GM13977 (cell line): ENCODE measurements around the gene AMBP.

Source experiments
- DNase-seq: peaks from one replicate; pipeline ENCODE4 v3.0.0; 2012; ENCODE audit warnings: low spot score
- in situ Hi-C: fragments of 300-500 bp; cut with MboI; formaldehyde crosslinking; loops from one replicate; pipeline ENCODE4 v1.12.0; 2022; ENCODE audit warnings: low sequenced_read_pairs, low pct_unique_long_range_greater_than_20kb, mixed read lengths, inconsistent platforms; ENCODE audit not compliant: unreplicated experiment
- TF ChIP-seq, protein P1 (sequence below): IDR thresholded peaks from 2 replicates; pipeline ENCODE4 v1.5.1; 2012; ENCODE audit warnings: mild to moderate bottlenecking, control low read depth; ENCODE audit not compliant: insufficient read depth; ENCODE audit errors: extremely low read depth, missing control alignments

AMBP gene

DNA sequence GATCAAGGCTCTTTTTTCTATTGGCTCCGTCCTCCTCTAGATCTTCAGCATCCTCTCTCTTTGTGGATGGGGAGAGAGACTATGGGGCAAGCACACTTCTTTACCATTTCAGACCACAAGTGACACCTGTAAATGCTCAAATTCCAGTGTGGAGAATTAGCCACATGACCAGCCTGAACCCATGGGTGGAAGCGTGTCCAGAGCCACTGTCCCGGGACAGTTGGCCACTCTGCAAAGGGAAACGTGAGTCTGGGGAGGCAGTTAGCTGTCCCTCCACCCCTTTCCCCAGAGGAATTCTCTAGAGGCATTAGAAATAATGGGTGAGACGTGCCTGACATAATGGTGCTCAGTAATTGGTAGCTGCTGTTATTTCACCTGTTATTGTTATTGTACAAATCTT is 40.9 kb downstream of the AMBP start:
- TF ChIP-seq, protein P1, sequence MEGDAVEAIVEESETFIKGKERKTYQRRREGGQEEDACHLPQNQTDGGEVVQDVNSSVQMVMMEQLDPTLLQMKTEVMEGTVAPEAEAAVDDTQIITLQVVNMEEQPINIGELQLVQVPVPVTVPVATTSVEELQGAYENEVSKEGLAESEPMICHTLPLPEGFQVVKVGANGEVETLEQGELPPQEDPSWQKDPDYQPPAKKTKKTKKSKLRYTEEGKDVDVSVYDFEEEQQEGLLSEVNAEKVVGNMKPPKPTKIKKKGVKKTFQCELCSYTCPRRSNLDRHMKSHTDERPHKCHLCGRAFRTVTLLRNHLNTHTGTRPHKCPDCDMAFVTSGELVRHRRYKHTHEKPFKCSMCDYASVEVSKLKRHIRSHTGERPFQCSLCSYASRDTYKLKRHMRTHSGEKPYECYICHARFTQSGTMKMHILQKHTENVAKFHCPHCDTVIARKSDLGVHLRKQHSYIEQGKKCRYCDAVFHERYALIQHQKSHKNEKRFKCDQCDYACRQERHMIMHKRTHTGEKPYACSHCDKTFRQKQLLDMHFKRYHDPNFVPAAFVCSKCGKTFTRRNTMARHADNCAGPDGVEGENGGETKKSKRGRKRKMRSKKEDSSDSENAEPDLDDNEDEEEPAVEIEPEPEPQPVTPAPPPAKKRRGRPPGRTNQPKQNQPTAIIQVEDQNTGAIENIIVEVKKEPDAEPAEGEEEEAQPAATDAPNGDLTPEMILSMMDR = no peak
- no peak for DNase-seq
- in situ Hi-C loops = no loop called here

DNA sequence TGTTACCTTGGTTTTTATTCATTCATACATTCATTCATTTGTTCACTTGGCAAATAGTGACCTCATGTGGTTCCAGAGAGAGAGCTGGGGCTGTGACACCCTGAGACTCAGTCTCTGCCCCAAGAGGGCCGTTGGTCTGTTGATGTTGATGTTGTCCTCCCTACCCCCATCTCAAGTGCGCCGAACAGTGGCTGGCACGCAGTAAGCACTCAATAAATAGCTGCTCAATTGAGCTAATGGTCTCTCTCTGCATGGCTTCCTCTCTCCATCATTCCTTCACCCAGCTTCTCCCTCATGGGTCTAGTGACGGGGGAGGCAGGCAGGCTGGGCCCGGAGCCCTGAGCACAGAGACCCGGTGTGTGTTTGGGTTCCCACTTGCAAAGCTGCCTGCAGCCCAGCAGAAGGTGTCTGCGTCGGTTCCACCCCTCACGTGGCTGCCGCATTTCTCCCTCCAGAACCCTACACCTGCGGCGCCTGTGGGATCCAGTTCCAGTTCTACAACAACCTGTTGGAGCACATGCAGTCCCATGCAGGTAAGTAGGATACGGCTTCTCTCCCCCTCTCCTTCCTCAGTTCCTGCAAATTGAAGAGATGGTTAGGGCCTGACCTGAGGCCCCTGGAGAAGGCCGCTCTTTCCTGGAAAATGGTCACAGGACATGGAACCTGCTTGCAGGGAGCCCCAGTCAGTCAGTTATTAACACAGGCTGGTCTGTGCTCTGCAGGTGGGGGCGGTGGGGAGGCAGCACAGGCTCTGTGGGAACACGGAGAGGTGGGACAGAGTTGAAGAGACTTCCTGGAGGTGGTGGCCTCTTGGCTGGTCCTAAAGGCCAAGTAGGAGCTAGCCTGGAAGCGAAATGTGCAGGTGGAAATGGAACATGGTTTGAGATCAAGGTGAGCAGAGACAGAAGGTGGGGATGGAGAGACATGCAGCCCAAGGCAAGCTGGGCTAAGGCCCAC is 42.0 kb downstream of the AMBP start:
- no peak for DNase-seq
- in situ Hi-C loops = no loop called here
- TF ChIP-seq, protein P1 = no peak

DNA sequence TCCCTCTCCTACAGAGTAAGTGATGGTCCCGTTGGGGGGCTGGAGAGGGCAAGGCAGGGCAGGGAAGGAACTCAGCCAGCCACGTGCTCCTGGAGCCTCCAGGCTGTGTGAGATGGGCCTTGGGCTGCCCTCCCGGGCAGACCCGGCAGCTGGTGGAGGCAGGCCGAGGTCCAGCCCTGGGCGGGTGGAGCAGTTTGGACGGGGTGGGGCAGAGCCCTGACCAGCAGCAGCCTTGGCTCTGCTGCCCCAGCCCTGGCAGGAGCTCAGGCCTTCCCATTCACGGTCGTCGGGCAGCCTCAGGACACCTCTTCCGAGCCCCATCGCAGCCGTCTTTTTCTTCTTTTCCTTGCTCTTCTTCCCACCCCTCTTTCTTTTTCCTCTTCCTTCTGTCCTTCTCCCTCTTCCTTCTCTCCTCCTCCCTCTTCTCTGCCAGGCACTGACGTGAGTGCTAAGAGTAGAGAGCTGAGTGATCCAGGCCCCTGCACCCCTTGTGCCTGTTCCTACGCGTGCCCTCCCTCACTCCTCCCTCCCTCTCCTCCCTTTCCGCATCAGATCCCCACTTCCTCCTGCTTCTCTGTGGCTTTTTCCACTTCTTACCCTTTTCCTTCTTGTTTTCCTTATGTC is 42.8 kb downstream of the AMBP start:
- in situ Hi-C loops = no loop called here
- DNase-seq = no peak
- TF ChIP-seq, protein P1 = no peak

DNA sequence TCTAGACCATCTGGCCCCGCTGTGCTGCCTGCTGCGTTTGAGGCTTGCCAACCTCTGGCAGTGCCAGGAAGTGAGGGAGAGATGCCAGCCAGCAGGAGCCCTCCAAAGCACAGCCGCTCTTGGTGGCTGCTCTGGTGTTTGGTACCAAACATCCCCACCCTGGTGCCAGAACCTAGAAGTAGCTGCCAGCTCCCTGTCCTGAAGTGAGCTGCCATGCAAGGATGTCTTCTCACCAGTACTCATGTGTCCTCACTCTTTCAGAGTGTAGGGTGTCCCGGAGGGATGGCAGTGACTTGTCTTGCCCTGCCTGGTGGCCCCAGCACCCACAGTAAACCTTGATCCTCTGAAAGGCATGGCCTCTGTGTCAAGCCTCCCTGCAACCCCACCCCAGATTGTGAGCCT is 43.4 kb downstream of the AMBP start:
- TF ChIP-seq, protein P1 = no peak
- no peak for DNase-seq
- in situ Hi-C loops = no loop called here

DNA sequence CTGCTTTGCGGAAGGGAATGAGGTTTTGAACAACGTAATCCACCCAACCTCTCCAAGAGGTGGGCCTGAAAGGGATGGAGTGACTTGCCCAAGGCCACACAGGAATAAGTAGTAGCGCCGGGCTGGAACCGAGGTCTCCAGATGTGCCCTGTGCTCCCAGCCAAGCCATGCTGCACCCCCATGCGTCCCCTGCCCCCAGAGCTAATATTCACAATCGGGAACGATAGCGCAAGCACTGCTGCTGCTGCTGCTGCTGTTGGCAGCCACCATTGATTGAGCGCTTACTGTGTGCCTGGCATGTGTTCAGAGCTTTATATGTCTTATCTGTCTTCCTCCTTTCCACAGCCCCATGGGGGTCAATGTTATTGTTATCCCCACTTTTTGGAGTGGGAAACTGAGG is 43.9 kb downstream of the AMBP start:
- TF ChIP-seq, protein P1 = no peak
- no peak for DNase-seq
- in situ Hi-C loops = no loop called here

DNA sequence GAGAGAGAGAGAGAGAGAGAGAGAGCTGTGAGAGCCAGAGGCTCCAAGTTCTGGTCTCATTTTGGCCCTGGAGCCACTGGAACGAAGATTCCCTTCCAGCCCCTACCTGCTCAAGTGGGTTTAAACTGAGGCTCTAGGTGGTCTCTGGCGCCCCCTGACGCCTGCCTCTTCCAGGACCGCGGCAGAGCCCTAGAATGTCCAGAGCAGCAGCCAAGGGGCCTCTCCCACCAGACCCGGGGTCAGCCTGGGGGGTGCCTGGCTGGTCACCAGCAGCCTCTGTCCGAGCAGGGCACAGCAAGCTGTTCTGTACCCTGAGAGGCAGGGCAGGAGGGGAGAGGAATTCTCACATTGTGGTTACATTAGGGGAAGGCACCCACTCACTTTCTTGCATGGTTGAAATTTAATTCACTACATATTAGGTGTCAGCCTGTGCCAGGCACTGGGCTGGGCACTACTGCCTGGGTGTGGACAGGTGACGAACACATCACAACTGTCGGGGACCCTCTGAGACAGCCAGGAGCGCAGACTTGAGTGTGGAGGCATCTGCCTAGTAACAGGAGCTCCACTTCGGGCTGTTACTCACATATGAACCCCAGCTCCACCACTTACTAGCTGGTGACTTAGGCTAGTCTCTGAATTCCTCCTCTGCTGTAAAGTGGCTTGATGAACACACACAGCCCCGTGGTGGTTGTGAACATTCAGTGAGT is 44.5 kb downstream of the AMBP start:
- DNase-seq = peak; percentile 58
- in situ Hi-C loops = no loop called here
- TF ChIP-seq, protein P1 = peak; percentile 35
